ENCODE results near the gene PURA.

The PURA gene

DNA sequence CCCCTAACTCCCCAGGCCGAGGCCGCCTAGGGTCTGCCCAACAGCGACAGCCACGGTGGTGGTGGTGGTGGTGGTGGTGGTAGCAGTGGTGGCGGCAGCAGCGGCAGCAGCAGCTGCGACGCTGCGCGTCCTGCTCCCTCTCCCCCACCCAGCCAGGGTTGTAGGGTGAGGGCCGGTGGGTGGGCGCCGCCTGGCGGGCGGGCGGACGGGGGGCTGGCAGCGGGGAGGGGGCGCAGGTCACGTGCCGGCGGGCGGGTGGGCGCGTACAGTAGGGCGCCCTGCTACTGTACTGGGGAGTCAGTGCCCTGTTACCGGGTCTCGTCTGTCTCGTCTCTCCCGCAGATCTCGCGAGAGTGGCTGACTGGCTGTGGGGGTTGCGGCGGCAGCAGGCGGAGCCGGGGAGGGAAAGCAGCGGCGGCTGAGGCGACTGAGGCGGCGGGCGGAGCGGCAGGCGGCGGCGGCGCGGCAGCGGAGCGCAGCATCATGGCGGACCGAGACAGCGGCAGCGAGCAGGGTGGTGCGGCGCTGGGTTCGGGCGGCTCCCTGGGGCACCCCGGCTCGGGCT, at the start of gene PURA:
TSS of gene PURA (plus strand) at position 411 of the 565 bp plus-strand sequence. CDS start at position 484, 73 bp downstream.
- in situ Hi-C loops (cut with HindIII; ENCODE audit: low sequenced_read_pairs), result no loop called here

DNA sequence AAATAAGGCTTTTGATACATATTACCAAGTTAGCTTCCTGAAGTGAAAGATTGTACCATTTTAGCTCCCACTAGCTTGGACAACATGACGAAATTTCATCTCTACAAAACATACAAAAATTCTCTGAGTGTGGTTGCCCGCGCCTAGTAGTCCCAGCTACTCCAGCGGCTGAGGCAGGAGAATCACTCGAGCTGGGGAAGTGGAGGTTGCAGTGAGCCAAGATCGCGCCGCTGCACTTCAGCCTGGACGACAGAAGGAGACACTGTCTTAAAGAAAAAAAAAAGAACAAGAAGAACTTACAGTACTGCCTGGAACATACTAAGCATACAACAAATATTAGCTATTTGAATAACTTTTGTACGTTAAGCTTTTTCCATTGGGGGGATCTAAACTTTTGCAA, 41.1 kb upstream of the PURA start:
- in situ Hi-C loops (cut with HindIII; ENCODE audit: low sequenced_read_pairs), result no loop called here

DNA sequence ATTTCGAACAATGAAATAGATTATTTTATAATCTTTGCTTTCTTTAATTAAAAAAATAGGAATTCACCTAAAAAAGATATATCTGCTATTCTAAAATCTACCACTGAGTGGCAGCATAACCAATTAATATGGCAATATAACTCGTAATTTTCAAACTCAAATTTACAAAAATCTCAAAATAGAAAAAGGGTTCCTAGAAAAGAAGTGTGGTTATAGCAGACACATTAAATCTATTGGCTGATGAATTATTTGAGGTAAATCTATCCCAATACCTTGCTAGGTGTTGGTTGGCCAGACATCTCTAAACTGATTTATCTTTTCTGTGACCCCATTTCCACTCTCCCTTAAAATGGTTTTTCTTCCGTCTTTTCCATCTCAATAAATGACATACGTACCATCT, 40.6 kb upstream of the PURA start:
- in situ Hi-C loops (cut with HindIII; ENCODE audit: low sequenced_read_pairs), result no loop called here

DNA sequence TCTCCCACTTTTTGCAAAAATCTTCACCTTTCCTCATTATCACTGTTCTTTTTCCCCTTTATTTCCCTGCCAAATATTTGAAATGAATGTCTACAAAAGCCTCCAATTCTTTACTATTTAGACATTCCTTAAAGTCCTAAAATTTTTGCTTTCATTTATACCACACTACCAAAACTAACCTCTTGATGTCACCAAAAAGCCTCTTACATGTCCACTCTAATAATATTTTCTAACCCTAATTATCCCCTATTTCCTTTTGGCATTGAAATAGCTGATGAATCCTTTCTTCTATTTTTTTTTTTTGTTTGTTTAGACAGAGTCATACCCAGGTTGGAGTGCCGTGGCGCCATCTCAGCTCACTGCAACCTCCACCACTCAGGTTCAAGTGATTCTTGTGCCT, 38.5 kb upstream of the PURA start:
- in situ Hi-C loops (cut with HindIII; ENCODE audit: low sequenced_read_pairs), result no loop called here

DNA sequence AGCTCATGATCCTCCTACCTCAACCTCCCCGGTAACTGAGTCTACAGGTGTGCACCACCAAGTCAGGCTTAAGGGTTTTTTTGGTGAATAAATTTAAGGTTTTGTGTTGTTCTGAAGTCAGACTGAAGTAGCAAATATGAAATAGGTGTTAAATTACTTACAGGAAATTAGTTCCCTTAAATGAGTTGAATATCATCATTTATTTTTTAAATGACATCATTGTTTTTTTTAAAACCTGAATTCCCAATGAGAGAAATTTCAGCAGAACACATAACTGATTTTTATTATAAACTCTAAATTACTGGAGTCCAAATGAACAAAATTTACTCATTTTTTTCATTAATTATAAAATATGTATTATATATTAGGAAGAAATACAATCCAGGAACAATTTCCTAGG, 37.8 kb upstream of the PURA start:
- in situ Hi-C loops (cut with HindIII; ENCODE audit: low sequenced_read_pairs), result no loop called here

DNA sequence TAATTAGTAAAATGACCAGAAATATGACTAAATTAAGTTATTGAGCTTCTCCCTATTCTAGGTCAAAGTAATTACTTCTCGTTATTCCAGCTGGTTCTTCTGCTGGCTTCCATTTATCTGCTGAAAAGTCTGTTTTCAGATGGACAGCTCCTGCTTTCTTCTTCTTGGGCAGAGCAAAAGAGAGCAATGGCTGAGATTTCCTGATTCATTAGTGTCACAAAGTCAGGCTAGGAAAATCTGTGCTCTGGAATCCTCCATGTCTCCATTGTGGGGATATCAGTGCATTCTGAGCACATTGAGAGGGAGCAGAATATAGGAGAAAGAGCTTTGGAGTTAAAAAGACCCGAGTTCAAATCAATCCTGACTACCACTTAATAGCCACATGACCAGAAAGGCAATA, 37.1 kb upstream of the PURA start:
- in situ Hi-C loops (cut with HindIII; ENCODE audit: low sequenced_read_pairs), result no loop called here

DNA sequence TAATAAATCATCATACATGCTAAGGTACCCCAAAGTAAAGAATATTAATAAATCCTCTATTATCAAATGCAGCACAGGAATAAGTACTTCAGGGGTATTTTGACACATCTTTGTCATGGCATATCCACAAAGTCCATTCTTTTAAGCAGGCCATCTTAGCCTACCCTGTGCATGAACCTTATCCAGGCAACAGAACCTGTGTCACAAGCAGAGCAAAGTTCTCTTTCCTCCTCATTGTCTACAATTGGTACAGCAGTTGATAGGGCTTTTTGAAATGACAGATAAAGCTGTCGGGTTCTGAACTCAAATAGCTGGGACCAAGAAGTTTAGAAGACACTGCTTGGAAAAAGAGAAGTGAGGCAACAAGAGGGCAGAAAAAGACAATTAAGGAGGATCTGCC, 30.8 kb upstream of the PURA start:
- in situ Hi-C loops (cut with HindIII; ENCODE audit: low sequenced_read_pairs), result no loop called here

DNA sequence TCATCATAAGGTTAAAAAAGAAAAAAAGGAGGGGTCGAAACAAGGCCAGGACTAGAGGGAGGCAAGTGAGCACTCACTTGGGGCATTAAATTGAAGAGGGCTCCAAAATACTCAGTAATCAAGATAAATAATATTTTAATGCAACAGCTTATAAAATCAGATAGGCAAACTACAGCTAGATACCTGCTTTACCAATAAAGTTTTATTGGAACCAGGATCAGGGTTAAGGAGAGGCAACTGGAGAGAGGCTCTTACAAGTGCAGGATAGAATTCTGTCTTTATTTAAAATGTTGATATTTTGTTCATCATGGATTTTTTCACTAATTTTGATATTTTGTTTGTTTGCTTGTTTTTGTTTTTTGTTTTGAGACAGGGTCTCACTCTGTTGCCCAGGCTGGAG, 30.3 kb upstream of the PURA start:
- in situ Hi-C loops (cut with HindIII; ENCODE audit: low sequenced_read_pairs), result no loop called here

DNA sequence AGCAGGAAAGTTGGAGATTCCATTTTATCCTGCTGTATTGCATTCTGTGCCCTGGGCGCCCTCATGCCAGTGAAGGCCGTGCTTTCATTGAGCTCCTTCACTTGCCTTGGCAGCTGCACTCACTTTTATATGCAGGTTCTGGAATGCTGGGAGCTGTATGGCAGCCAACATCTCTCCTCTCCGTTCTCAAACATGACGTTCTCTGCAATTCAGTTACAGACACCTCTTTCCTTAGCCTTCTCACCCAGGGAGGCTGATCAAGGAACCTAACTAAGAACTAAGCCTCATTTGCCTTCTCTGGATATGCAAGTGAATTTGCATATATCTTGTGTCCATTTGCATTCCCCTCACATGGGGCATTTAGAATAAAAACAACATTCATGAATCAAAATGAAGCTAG, 29.4 kb upstream of the PURA start:
- in situ Hi-C loops (cut with HindIII; ENCODE audit: low sequenced_read_pairs), result no loop called here

DNA sequence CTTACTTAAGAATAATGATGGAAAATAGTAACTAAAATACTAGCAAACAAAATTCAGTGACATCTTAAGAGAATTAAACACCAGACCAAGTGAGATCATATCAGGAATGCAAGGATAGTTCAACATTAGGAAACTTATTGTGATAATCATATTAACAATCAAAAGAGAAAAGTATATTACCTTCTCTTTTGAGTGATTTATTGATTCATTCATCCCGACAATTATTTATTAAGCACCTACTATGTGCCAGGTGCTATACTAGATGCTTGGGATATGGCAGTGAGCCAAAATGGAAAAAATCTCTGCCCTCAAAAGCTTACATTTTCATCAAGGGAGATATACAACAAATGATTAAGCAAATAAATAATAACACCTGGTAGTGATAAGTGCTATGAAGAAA, 23.7 kb upstream of the PURA start:
- in situ Hi-C loops (cut with HindIII; ENCODE audit: low sequenced_read_pairs), result no loop called here

DNA sequence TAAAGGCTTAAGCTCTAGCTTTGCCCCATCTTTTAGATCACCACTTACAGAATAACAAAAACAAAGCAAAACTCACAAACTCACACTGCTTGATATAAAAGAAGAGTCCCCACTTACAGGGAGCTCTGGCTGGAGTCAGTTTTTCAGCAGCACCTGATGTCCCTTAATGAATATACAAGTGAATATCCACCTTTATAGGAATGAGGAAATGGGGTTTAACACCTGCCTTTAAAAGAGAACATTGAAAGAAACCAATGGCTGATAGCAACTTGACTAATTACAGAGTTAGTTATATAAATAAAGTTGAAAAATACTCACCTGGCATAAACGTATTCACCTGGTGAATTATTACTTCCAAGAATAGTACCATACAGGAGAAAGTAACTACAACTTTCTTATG, 20.7 kb upstream of the PURA start:
- in situ Hi-C loops (cut with HindIII; ENCODE audit: low sequenced_read_pairs), result no loop called here

DNA sequence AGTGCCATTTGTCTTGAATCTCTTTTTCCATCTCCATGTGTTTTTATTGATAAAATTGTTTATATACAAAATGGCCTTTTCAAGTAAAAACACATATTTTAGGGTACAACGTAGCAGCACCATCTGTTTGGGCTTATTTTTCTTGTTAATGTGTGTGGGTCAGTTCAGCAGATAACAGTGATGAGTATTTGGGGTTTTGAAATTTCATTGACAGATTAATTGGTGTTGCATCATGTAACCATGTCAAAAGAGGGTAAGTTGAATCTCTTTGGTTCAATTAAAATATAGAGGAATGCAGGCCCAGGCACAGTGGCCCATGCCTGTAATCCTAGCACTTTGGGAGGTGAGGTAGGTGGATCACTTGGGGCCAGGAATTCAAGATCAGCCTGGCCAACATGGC, 20.0 kb upstream of the PURA start:
- in situ Hi-C loops (cut with HindIII; ENCODE audit: low sequenced_read_pairs), result no loop called here

DNA sequence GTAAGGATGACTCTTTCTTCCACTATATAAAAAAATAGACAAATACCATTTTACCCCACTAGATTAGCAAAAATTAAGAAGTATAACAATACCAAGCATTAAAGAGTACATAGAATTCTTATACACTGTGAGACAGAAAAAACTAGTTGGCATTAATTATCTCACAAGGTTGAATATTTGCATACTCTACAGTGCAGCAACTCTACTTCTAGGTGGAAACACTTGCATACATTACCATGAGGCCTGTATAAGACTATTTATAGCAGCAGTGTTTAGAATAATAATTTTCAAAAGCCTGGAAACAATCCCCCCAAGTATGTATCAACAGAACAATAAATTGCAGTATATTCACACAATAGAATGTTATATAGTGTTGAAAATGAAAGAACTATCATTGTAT, 19.0 kb upstream of the PURA start:
- in situ Hi-C loops (cut with HindIII; ENCODE audit: low sequenced_read_pairs), result no loop called here

DNA sequence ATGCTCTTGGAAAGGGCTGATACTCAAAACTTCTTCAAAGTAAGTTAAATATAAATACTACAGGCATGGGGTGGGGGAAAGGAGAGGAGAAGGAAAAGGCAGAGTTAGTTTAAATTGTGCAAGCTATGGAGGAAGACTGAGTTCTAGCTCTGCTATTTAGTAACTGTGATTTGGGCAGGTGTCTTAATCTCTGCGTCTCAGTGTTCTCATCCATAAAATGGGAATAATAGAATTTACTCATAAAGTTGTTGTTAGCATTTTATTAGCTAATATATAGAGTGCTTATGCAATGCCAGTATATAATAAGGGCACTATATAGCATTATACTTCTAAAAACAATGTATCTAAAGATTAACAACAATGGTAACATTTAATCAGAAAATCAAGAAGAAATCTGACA, 12.7 kb upstream of the PURA start:
- in situ Hi-C loops (cut with HindIII; ENCODE audit: low sequenced_read_pairs), result no loop called here

DNA sequence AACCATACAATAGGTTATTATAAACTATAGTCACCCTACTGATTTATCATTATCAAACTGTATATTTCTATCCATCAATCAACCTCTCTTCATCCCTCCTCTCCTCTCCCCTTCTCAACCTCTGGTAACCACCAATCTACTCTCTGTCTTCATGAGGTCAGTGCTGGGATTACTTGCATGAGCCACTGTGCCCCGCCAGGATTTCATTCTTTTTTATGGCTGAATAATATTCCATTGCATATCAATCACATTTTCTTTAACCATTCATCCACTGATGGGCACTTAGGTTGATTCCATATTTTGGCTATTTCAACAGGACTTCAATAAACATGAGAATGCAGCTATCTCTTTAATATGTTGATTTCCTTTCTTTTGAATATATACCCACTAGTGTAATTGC, 10.8 kb upstream of the PURA start:
- in situ Hi-C loops (cut with HindIII; ENCODE audit: low sequenced_read_pairs), result no loop called here

DNA sequence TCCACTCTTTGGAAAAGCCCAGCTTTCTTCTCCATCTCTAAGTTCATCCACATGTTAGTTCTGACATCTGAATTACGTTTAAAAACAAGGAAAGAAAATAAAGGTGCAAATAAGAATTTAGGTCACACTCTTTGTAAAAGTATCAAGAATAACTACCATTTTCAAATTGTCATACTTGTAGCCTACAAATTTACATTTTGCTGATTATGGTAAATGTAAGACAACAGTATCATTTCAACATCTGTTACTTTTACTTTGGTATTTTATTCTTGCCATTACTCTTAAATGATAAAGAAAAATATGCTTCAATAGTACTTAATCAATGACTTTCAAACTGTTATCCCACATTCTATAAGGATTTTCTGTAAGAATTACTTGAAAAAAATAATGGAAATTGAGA, 9.8 kb upstream of the PURA start:
- in situ Hi-C loops (cut with HindIII; ENCODE audit: low sequenced_read_pairs), result no loop called here

DNA sequence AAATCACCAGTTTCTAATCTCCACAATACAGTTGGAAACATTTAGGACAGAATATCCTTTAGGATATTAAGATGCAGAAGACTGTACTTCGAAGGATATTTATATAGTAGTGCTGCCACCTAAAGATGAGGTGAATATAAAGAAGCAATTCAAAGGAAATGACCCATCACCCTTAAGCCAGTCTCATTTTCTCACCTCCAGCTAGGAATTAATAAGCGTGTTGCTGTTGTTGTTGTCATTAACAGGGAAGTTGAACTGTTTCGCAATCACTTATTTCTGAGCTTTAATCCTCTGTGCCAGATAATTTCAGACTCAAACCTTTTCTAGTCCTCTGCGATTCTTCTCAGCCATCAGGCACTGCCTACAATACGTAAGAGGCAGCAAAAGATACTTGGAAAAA, 7.8 kb upstream of the PURA start:
- in situ Hi-C loops (cut with HindIII; ENCODE audit: low sequenced_read_pairs), result no loop called here

DNA sequence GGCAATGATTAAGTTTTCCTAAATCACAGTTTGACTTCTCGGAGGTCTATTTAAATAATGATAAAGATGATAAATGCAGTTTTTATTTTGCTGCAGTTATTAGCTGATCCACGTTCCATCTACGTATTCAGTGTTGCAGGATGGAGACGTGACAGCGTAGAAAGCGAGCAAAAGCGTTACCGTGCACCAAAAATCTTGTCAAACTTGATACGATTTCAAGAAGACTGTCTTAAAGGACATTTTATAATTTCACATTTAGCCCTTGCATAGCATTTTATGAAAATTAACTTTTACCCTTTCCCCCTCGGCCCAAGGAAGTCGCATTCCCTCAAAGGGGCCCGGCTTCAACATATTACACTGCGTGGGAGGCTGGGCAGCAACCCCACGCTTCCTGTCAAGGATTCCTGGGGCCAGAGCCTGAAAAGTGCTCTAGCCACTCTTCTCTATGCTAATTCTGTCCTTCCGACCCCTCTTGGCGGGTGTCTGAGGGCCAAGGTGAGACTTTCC, 7.1 kb upstream of the PURA start:
- in situ Hi-C loops (cut with HindIII; ENCODE audit: low sequenced_read_pairs), result no loop called here

DNA sequence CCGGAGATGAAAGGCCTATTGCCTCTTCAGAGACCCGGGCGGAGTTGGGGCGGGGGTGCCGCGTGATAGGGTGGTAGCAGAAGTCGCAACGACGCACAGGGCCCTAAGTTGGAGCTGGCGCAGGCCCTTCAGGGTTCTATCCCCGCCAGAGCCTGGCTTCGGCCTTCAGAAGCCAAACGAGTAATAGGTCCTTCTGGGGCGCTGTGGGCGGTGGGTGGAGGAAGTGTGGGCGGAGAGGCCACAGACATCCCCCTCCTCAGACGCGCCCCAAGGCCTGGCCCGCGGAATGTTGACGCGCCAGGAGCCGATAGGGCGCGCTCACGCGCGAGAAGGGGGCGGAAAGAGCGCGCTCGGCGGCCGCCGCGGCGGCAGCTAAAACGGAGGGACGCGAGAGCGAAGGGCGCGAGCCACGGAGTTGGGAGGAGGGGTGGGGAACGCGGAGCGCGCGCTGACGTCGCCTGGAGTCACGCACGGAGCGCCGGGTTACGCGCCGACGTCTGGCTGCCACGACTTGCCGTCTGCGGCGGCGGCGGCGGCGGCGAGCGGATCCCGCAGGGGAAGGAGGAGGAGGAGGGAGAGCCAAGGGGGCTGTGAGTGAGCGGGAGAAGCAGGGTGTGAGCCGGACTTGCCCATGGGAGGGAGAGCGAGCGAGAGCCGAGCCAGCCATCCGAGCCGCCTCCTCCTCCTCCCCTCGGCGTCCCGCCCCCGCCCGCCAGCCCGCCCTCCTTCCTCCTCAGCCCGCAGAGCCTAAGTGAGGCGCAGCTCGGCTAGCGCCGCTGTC, 6.4 kb upstream of the PURA start:
- in situ Hi-C loops (cut with HindIII; ENCODE audit: low sequenced_read_pairs), result no loop called here

DNA sequence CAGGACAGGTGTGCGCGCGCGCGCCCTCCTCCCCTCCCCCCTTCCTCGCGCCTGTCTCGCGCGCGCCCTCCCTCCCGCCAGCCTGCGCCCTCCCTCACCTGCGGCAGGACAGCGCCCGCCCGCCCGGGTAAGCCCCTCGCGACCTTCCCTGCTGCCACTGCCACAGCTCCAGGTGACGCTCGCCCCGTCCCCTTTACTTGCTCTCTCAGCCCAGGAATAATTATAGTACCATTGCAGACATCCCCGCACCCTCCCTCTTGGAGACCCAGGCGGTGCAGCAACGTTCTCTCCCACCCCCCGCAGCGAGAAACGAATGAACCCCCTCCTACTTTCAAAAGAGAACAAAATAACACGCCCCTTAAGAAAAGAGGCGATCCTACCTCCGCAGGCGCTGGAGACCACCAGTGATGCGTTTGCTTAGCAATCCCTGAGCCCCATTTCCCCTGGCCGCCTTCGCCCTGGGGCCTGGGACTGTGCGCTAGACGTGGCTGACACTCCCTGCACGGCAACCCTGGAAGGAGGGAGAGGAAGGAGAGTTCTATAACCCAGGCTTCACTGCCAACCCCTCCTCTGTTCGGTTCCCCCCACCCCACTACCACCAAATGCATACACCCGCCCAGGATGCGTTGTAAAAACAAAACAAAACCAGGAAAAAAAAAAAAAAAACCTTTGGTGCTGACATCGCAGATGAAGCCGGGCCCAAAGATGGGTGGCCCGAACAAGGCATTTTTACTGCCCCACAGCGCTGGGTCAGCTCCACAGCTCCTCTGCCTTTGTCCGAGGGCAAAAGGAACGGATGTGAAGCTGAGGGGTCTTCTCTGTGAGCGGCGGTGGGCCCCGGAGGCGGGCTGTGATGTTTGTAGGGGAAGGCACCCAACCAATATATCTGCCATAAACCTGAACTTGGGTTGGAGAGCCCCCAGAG, 5.6 kb upstream of the PURA start:
- in situ Hi-C loops (cut with HindIII; ENCODE audit: low sequenced_read_pairs), result no loop called here

DNA sequence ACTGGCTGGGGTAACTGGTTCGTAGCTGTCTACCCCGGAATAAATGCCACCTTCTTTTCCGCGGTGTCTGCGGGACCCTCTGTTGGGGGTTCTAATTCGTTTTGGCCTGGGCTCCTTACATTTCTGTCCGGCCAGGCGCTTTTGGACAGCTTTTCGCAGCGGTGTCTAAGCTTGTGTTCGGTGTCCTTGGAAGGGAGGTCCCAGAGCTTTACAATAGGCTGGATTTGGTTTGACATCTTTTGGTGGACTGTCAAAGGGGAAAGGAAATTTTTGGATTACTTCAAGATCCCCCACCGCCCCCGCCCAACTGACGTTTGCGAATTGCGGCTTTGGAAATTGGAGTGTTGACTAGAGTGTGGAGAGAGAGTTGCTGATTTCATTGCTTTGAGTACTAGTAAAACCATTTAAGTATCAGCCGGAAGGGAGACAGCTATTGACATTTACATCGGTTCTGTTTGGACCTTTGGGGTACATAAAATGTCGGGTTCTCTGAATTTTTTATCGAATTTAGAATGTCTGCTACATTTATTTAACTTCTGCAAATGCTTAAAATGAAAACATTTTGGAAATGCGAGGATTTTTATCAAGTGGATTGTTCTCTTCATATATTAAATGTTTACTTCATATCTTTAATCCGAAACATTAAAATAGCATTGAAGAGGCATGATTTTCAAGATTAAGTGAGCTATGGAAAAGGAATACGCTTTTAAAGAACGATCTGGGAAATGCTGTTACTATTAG, 4.7 kb upstream of the PURA start:
- in situ Hi-C loops (cut with HindIII; ENCODE audit: low sequenced_read_pairs), result no loop called here

Data from DLD1 (cell line).